GM20431 (cell line): ENCODE measurements around the gene SYPL1.

ENCODE experiments used
- in situ Hi-C: fragments of 300-500 bp; cut with MseI, MboI; formaldehyde crosslinking; loops from one replicate; pipeline ENCODE4 v1.15.0; 2020; ENCODE audit warnings: low sequenced_read_pairs; ENCODE audit not compliant: unreplicated experiment

The SYPL1 gene

DNA sequence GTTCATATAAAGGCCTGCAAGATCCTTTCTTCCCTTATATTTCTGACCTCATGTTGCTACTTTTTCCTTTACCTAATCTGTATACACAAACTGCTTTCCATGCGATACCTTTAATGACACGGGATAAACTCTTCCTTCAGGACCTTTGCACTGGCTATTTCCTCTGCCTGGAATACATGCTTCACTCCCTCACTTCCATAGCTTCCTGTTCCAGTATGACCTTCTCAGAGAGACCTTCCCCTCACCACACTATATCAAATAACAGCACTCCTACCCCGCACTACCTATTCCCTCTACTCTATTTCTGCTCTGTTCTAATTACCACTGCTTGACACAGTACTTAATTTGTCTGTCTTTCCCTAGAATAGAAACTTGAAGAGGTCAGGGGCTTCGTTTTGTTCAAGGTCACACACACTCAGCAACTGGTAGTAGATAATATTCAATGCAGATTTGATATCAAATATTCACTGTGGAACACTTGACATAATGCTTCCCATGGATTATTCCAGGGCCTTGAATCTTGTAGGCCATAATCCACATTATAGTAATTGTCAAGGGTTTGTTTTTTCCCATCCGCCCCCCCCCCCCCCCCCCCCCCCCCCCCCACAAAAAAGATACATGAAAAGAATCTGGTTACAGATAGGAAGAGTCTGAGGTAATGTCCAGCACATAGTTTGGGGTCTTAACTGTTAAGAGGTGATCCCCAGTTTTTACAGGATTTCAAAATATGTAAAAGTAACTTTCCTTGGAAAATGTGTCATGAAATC lies 11.1 kb downstream of the SYPL1 start:
- in situ Hi-C loops: no loop called here

GRCh38 chr7:106099539-106099938 lies 12.6 kb downstream of the SYPL1 start:
- in situ Hi-C loops: no loop called here

DNA sequence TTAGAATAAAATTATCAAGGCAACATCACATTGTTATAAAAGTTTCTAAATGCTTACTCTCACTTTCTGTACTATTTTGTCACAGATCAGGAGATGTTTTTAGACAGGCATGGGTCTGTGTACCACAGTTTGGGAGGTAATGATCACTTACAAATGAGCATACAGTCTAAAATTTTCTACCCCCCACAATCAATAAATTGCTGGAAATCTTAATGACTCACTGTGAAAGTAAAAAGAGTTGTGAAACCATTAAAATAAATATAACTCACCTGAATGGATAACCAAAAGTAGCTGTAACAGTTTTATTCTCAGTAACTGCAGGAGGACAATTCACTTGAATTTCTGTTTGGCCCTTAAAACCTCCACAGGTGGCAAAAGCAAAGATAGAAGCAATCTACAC lies 13.2 kb downstream of the SYPL1 start:
- in situ Hi-C loops: no loop called here

GRCh38 chr7:106095634-106096033 lies 16.5 kb downstream of the SYPL1 start:
- in situ Hi-C loops: no loop called here

GRCh38 chr7:106094780-106095179 lies 17.3 kb downstream of the SYPL1 start:
- in situ Hi-C loops: no loop called here

DNA sequence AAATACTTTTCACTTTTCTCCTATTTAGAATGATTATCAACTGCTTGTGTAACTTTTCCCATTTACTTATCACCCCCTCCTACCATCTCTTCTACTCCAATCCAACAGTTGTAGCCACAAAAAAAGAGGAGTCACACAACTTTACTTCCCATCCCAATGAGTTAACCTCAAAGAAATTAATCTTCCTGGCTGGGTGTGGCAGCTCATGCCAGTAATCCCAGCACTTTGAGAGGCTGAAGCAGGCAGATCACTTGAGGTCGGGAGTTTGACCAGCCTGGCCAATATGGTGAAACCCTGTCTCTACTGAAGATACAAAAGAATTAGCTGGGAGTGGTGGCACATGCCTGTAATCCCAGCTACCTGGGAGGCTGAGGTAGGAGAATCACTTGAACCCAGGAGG lies 19.9 kb downstream of the SYPL1 start:
- in situ Hi-C loops: no loop called here

- in situ Hi-C loops: no loop called here
These were observed 22.5 kb downstream of the SYPL1 start for GRCh38 chr7:106089647-106090046.

DNA sequence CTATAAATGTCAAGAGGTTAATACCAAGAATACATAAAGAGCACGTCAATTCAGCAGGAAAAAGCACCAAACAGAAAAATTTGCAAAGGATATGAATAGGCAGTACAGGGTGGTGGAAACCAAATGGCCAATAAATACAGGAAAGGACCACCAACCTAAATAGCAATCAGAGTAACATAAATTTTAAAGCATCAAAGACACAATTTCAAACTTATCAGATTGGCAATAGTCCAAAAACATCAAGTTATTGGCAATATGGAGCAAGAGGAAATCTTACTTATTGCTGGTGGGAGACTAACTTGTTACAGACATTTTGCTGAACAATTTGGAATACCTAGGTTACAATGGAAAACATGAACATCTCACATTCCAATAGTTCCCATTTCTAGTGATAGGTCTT lies 24.1 kb downstream of the SYPL1 start:
- in situ Hi-C loops: no loop called here

DNA sequence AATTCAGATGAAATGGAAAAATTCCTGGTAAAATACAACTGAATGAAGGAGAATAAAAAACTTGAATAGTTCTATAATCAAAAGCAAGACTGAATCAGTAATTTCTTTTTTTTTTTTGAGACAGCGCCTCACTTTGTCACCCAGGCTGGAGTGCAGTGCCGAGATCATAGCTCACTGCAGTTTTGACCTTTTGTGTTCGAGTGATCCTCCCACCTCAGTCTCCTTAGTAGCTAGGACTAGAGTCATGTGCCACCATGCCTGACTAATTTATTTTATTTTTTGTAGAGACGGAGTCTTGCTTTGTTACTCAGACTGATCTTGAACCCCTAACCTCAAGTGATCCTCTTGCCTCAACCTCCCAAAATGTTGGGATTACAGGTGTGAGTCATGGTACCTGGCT lies 26.1 kb downstream of the SYPL1 start:
- in situ Hi-C loops: no loop called here

- in situ Hi-C loops: no loop called here
These were observed 27.1 kb downstream of the SYPL1 start for GRCh38 chr7:106085015-106085414.

DNA sequence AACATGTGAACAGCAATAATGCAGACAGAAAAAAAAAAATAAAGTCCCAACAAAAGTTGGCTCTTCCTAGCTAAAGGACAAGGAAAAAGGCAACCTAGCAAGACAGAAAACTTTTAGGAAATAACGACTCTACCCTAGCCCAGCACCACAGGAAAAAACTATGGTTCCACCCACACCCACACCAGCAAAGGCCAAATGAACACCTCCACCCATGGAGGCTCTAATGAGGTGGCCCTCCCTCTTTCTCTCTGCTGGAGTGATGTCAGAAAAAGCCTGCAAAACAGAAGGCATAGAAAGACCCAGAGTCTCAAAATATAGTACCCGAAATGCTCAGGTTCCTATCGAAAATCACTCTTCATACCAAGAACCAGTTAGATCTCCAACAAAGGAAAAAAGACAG lies 28.4 kb downstream of the SYPL1 start:
- in situ Hi-C loops: no loop called here

DNA sequence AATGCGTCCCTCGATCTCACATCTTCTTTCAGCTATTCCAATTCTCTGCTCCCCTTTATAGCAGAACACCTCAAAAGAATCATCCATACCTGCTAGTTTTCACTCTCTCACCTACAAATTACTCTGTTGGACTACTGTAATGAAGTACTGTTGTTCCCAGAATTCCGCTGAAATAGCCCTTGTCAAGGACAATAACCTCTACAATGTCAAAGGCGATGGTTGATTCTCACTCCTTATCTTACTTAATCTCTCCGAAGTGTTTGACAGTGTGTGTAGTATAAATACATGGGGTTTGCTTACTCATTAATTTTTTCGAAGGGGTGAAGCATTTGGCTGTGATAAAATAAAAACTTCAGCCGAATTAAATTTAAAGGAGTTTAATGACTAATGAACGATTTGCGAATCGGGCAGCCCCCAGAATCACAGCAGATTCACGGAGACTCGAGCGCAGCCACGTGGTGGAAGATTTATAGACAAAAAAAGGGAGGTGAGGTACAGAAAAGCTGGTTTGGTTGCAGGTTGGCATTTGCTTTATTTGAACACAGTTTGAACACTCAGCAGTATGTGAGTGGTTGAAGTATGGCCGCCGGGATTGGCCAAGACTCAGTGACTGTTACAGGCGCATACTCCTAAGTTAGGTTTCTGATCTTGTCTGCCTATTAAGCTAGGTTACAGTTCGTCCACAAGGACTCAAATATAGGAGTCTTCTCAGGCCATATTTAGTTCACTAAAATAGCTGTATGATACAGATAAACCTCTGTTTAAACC lies 29.8 kb downstream of the SYPL1 start:
- in situ Hi-C loops: no loop called here

GRCh38 chr7:106080300-106080987 lies 31.7 kb downstream of the SYPL1 start:
- in situ Hi-C loops: no loop called here

GRCh38 chr7:106076537-106076936 lies 35.6 kb downstream of the SYPL1 start:
- in situ Hi-C loops: no loop called here

- in situ Hi-C loops: no loop called here
These were observed 36.2 kb downstream of the SYPL1 start for GRCh38 chr7:106075937-106076336.

GRCh38 chr7:106074257-106074656 lies 37.9 kb downstream of the SYPL1 start:
- in situ Hi-C loops: no loop called here

DNA sequence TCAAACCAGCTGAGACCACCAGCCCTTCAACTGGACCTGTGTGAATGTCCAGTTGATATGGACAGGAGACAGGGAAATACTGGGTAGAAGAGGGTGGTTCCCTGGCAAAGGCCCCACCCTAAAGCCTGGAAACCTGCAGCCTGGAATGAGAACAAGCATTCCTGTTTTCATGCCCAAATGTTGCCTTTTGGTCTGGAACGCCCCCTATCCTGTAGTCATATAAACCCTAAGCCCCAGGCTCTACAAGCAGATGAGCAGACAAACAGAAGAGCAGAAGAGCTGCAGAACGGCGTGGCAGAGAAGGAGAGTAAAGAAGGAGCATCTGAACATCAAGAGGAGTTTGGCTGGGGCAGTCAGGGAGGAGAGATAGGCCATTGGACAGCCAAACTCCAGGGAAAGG lies 38.4 kb downstream of the SYPL1 start:
- in situ Hi-C loops: no loop called here

DNA sequence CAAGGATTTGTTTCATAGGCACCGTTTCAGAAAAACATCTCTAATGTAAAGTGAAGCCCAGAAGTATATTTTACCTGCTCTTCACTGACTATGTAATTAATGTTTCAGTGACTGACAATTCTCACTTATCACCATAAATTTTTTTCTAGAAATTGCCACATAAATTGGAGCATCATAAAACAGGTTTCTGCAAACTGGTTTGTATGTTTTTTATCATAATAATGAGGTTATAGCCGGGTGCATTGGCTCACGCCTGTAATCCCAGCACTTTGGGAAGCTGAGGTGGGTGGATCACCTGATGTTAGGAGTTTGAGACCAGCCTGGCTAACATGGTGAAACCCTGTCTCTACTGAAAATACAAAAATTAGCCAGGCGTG lies 39.4 kb downstream of the SYPL1 start:
- in situ Hi-C loops: no loop called here

DNA sequence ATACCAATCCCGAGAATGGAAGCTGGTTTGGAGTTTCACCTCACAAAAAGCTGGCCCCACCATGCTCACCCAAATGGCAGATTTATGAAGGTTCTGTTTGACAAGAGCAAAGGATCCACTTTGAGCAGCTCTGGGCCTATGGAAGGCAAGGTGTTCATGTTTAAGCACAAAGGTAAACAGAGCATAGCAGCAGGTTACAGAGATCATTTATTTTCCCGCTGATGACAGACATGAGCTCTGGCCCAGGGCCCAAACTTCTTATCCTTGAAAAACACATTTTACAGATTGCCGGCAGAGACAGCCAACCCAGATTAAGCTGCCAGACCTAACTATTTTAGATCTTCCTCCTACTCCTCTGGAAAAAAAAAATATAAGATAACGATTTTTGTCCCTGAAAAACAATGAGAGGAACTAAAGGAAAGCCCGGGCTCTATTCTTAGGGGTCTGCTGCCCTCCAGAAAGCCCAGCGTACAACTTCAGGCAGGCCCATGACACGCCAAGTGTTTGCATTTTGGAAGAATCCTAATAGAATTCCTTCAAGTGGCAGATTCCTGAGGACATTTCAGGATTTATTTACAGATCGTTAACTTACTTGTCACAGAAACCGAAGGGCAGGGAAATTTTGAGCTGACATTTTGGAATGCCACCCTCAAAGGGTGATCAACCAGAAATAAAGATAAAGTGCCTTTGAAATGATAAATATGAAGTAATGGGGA lies 40.0 kb downstream of the SYPL1 start:
- in situ Hi-C loops: no loop called here

GRCh38 chr7:106071356-106071998 lies 40.6 kb downstream of the SYPL1 start:
- in situ Hi-C loops: no loop called here
